HL-60/S4 treated with retinoic acid at 250 ng/mL for 4 days and 3 days (cell line): ENCODE measurements around the gene MYO18A.

Experiments
- in situ Hi-C: fragments of 300-500 bp; cut with MboI; formaldehyde crosslinking; loops from 2 replicates; pipeline ENCODE4 v1.7.0; 2022; ENCODE audit warnings: low sequenced_read_pairs

The MYO18A gene

DNA sequence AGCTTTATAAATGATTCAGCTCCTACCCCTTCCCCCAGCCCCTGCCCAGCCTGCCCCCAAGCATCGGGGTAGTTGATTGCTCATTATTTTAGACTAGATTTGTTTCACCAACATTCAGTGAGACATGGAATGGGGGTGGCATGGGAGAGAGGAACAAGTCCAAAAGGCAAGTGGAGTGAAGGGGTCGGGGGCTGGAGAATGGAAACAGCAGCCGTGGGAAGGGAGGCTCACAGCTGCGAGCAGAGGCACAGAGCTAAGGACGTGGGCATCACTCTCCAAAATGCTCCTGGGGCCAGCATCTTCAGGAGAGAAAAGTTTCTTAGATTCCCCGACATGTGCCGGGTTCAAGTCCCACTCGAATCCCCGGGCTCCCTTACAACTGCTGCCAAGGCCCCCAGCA, 118.0 kb downstream of the MYO18A start:
- in situ Hi-C loops: no loop called here

GRCh38 chr17:29061036-29061435, 119.2 kb downstream of the MYO18A start:
- in situ Hi-C loops: no loop called here

DNA sequence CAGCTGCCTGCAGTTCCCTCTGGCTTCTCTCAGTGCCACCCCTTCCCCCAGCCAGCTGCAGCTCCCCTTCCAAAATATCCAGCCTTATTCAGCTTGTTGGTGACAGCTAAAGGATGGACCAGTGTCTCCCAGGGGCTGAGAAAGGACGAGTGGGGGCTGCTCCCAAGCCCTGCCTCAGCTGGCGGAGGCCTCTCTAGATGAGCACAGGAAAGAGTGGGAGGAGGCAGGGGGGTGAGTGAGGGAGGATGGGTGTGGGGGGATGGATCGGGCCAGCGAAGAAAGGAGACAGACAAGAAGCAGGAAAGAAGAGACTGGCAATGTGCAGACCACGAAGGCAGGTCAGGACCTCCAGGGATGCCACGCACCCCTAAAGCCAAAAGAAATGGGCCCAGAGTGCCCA, 119.7 kb downstream of the MYO18A start:
- in situ Hi-C loops: no loop called here

DNA sequence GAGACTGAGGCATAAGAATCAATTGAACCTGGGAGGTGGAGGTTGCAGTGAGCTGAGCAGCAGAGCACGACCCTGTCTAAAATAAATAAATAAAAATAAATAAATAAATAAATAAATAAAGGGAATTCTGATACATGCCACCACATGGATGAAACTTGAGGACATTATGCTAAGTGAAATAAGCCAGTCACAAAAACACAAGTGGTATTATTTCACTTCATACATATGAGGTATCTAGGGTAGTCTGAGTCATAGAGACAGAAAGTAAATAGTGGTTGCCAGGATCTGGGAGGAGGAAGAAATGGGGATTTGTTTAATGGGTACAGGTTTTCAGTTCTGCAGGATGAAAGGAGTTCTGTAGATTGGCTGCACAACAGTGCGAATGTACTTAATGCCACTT, 120.9 kb downstream of the MYO18A start:
- in situ Hi-C loops: no loop called here

- in situ Hi-C loops: no loop called here
Measured at GRCh38 chr17:29058391-29058790, 121.8 kb downstream of the MYO18A start.

- in situ Hi-C loops: no loop called here
Measured at GRCh38 chr17:29057361-29057760, 122.8 kb downstream of the MYO18A start.

DNA sequence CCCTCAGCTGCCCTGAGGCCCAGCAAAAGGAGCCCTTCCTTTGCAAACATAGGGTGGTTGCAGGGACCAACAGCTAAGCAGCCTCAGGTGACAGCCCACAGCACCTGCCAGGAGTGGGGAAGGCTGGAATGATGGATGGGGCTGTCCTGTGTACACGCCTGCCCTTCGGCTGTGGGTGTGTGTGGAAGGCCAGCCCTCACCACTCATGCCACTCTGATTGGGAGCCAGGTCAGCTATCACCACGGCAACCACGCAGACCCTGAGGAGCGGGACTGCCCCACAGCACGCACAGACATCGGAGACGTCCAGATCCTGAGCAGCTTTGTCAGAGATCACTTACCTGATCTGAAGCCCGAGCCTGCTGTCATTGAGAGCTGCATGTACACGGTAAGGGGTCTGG, 125.4 kb downstream of the MYO18A start:
- in situ Hi-C loops: no loop called here

DNA sequence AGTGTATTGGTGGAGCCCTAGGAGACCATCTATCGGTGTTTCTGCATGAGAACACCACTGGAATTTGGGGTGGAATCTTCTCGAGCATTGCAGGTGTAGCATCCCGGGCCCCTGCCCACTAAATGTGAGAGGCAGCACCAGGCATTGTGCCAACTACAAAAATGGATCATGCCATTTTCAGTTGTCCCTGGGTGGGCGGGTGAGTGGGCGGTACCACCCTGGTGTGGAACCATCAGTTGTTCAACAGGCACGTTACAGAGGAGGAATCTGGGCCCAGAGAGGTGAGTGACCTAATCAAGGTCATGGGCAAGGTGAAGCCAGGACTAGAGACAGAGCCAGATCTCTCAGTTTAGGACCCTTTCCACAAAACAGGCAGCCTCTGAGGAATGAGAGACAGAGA, 128.5 kb downstream of the MYO18A start:
- in situ Hi-C loops: no loop called here

DNA sequence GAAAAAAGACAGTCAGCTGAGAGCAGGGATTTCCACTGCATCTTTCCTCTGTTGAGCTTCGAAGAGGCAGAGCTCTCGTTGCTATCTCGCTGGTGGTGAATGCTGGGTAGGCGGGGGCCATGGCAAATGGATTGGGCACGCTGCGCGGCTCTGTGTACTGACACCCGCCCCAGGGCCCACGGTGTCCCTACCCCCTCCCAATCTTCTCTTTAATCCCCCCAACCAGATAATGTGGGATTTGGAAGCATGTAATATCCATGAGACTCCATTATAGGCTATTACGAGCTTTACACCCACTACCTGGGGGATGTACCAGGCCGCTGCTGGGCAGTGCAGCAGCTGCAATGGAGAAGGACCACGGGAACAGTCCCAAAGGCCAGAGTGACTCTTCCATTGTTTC, 129.0 kb downstream of the MYO18A start:
- in situ Hi-C loops: no loop called here

- in situ Hi-C loops: no loop called here
Measured at GRCh38 chr17:29050176-29050575, 130.0 kb downstream of the MYO18A start.

- in situ Hi-C loops: no loop called here
Measured at GRCh38 chr17:29049541-29050145, 130.6 kb downstream of the MYO18A start.

- in situ Hi-C loops: no loop called here
Measured at GRCh38 chr17:29048440-29049368, 131.5 kb downstream of the MYO18A start.

GRCh38 chr17:29046473-29046839, 133.7 kb downstream of the MYO18A start:
- in situ Hi-C loops: no loop called here

GRCh38 chr17:29045734-29046472, 134.3 kb downstream of the MYO18A start:
- in situ Hi-C loops: no loop called here

DNA sequence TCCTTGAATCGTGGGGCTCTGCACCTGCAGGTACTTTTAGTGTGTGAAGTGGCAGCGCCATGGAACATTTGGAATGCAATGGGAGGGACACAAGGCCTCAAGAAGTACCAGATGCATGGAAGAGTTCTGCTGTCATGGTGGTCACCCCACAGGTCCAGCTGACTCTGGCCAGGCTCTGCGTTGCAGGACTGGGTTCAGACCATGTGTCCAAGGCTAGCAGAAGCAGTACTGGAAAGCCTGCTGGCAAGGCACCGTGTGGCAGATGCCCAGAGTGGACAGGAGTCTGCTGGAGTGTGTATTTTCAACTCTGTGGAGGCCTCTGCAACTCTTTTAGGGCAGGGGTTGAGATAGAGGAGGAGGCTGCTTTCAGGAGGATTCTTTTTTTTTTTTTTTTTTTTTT, 135.2 kb downstream of the MYO18A start:
- in situ Hi-C loops: no loop called here

DNA sequence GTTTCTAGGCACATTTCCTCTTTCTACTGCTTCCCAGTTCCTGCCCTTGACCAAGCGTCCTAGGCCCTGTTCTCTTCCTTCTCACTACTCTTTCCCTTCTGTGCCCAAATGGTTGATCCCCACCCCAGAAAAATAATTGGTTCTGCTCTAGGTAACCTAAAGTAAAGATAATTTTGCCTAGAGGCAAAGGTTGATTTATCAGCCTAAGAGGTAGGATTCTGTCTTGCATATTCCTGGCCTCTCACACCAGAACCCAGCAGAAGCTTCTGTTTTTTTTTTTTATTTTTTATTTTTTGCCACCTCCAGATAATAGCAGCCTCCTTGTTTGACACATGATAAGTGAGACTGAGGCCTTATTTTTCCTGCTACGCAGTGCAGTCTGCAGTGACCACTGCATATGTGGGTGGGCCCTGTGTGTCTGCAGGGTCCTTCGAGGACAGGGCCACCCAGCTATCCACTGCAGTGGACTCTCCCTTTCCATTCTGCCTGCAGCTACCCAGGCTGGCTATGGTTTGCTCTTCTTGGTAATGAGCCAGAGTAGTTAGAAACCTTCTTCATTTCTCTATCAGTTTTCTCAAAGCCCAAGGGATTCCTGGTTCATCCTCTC, 136.6 kb downstream of the MYO18A start:
- in situ Hi-C loops: no loop called here

GRCh38 chr17:29042679-29043538, 137.3 kb downstream of the MYO18A start, which contains the start of gene PIPOX:
Gene PIPOX, plus strand, starts transcription at chr17:29043141. Its CDS starts 85 bp downstream, at chr17:29043226.
- in situ Hi-C loops: no loop called here

GRCh38 chr17:29042026-29042678, 138.0 kb downstream of the MYO18A start:
- in situ Hi-C loops: no loop called here

GRCh38 chr17:29041571-29041970, 138.6 kb downstream of the MYO18A start:
- in situ Hi-C loops: no loop called here

- in situ Hi-C loops: no loop called here
Measured at GRCh38 chr17:29041091-29041490, 139.1 kb downstream of the MYO18A start.
